ENCODE results near the gene MACROD2. TPM values are rescaled to one million over a fixed set of nuclear protein-coding genes. Genes with fewer than 3 reads are reported as not detected.

Gene MACROD2
- total RNA-seq, 4 donors from 2014 or later, result 12.6 to 60.3 (median 18.9) TPM

DNA sequence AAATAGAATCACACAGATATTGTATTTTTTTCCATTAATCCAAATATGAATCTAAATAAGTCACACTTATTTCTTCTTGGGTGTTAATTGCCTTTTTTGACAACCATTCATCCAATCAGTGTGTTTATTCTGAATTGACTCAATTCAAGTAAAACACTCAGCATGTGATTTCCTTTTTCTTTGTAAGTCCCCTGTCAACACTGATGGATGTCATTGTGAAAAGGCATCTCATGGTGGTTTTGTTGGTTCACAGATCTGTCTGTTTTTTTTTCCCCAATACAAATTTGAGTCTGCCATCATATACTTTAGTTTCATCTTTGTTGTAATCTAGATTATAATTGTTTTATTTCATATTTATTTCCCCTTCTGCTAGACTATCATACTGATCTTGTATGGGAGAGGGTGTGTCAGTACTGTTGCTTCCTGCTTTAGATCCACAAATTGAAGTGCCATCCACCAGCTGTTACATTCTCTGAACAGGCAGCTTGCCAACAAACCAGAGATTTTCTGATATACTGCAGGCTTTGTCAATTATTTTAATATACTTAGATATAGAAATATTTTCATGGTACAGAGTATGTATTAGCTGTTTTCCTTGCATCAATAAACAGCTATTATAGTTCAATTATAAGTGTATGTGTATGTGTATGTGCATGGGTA is 406.3 kb downstream of the MACROD2 start:
- no peak overlapping the region for H3K27ac ChIP-seq
- no peak overlapping the region for H3K4me3 ChIP-seq
- no peaks in the 10 kb centered on the region for H3K9me3 ChIP-seq
- H3K36me3 ChIP-seq, result no peaks in the 10 kb centered on the region
- DNase-seq (ENCODE audit: low spot score in 2 of 2), result no peak
- H3K27me3 ChIP-seq, result no peaks in the 10 kb centered on the region
- TF ChIP-seq POLR2AphosphoS5 (IDR thresholded peaks at IDR 0.05) (no peak), EP300 (IDR thresholded peaks at IDR 0.05) (no peak), POLR2A (IDR thresholded peaks at IDR 0.05) (no peak)
- TF ChIP-seq, protein P1, sequence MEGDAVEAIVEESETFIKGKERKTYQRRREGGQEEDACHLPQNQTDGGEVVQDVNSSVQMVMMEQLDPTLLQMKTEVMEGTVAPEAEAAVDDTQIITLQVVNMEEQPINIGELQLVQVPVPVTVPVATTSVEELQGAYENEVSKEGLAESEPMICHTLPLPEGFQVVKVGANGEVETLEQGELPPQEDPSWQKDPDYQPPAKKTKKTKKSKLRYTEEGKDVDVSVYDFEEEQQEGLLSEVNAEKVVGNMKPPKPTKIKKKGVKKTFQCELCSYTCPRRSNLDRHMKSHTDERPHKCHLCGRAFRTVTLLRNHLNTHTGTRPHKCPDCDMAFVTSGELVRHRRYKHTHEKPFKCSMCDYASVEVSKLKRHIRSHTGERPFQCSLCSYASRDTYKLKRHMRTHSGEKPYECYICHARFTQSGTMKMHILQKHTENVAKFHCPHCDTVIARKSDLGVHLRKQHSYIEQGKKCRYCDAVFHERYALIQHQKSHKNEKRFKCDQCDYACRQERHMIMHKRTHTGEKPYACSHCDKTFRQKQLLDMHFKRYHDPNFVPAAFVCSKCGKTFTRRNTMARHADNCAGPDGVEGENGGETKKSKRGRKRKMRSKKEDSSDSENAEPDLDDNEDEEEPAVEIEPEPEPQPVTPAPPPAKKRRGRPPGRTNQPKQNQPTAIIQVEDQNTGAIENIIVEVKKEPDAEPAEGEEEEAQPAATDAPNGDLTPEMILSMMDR (IDR thresholded peaks at IDR 0.05), result no peak
- no peaks in the 10 kb centered on the region for H3K4me1 ChIP-seq

DNA sequence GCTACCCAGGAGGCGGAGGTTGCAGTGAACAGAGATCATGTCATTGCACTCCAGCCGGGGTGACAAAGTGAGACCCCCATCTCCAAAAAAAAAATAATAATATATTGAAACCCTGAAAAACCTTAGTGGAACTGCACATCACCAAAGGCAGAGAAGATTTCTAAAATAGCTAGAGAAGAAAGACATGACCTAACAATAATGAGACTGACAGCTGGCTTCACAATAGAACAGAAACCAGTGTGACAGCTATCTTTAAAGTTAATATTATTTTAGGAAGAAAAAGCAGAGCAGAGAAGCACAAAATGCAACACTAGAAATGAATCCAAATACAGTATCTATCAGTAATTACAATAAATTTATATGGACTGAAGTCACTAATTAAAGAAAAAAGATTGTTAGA is 409.2 kb downstream of the MACROD2 start:
- Histone ChIP-seq H3K36me3 (no peaks in the 10 kb centered on the region), H3K27ac (no peak overlapping the region), H3K4me3 (no peak overlapping the region), H3K27me3 (no peaks in the 10 kb centered on the region), H3K9me3 (no peaks in the 10 kb centered on the region), H3K4me1 (no peaks in the 10 kb centered on the region)
- 100% methylated on average over 2 of the region's 2 CpGs for WGBS
- TF ChIP-seq POLR2AphosphoS5 (IDR thresholded peaks at IDR 0.05) (no peak), POLR2A (IDR thresholded peaks at IDR 0.05) (no peak), EP300 (IDR thresholded peaks at IDR 0.05) (no peak)
- TF ChIP-seq, protein P1 (IDR thresholded peaks at IDR 0.05), result no peak
- DNase-seq (ENCODE audit: low spot score in 2 of 2), result no peak

DNA sequence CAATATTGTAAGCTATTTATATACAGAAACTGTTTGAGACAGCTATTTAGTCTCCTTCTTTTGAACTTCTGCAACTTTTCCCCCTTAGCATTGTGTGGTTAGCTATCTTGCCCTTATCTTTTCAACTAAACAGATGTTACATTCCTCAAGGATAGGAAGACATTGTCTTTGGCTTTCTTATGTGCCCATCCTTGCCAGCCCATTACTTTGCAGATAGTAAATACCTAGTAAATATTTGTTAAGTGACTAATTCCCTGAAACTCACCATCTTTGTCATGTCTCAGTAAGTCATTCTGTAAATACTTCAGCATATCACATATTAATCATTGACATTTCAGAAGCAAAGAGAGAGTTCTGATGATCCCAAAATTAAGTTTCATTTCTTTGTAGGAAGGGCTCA is 411.2 kb downstream of the MACROD2 start:
- Histone ChIP-seq H3K27ac (no peak overlapping the region), H3K4me3 (no peak overlapping the region), H3K9me3 (no peaks in the 10 kb centered on the region), H3K4me1 (no peaks in the 10 kb centered on the region), H3K27me3 (no peaks in the 10 kb centered on the region), H3K36me3 (no peaks in the 10 kb centered on the region)
- TF ChIP-seq POLR2AphosphoS5 (IDR thresholded peaks at IDR 0.05), result no peak
- no peak for TF ChIP-seq EP300 (IDR thresholded peaks at IDR 0.05)
- TF ChIP-seq POLR2A (IDR thresholded peaks at IDR 0.05), result no peak
- DNase-seq (ENCODE audit: low spot score in 2 of 2), result no peak

DNA sequence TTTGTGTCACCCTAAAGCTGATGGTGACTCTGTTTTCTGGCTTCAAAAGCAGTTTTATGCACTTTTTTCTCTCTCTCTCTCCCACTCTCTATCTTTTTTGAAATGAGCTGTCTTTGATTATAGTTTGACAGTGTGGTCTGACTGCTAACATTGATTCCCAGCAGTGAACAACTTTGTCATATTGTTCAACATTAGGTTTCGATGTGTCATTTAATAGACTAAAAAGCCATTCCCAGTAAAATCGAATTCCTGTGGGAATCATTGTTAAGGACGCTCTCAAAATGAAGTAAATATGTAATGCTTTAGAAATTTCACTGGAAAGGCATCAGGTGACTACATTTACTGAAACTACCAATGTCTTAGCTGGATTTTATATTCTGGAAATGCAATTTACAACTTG is 412.0 kb downstream of the MACROD2 start:
- TF ChIP-seq, protein P1 (IDR thresholded peaks at IDR 0.05), result no peak
- no peak for TF ChIP-seq POLR2A (IDR thresholded peaks at IDR 0.05)
- no peak for TF ChIP-seq POLR2AphosphoS5 (IDR thresholded peaks at IDR 0.05)
- no peak for TF ChIP-seq EP300 (IDR thresholded peaks at IDR 0.05)
- no peaks in the 10 kb centered on the region for H3K36me3 ChIP-seq
- no peak overlapping the region for H3K4me3 ChIP-seq
- no peak overlapping the region for H3K27ac ChIP-seq
- no peaks in the 10 kb centered on the region for H3K27me3 ChIP-seq
- WGBS, result 85% methylated on average over 3 of the region's 3 CpGs
- DNase-seq (ENCODE audit: low spot score in 2 of 2), result no peak
- no peaks in the 10 kb centered on the region for H3K4me1 ChIP-seq
- H3K9me3 ChIP-seq, result no peaks in the 10 kb centered on the region

DNA sequence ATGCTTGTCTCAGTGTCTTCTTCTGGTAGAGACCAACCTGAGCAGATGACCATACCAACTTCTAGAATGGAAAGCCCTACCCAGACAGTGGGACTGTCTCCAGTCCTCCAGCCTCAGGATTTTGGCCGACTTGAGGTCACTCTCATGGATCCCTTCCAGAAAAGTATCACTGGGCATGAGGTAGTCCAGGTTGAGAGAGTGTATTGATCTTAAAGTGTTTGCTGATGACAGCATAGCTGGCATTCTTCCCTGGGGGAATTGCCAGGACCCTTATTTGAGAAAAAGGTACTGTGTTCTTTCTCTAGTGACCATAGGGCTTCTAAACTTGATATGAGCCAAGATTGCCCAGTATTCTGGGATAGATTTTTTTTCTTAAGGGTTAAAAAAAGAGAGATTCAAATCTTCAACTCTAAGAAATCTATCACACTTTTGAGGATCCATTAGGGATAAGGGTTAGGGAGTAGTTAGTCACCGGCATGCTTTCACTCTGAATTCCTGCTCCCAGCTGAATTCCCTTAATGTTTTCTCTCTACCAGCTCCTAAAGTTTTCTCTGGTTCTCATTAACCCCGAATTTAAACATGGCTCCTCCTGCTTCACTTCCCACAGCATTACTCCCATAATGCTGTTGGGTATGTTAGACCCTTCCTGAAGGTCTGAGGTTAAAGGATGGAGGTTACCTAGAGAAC is 415.7 kb downstream of the MACROD2 start:
- H3K27ac ChIP-seq, result no peak overlapping the region
- no peaks in the 10 kb centered on the region for H3K9me3 ChIP-seq
- TF ChIP-seq, protein P1 (IDR thresholded peaks at IDR 0.05), result no peak
- TF ChIP-seq POLR2A (IDR thresholded peaks at IDR 0.05) (no peak), POLR2AphosphoS5 (IDR thresholded peaks at IDR 0.05) (no peak), EP300 (IDR thresholded peaks at IDR 0.05) (no peak)
- H3K27me3 ChIP-seq, result no peaks in the 10 kb centered on the region
- H3K36me3 ChIP-seq, result no peaks in the 10 kb centered on the region
- whole genome bisulfite sequencing, result 83% methylated on average over 3 of the region's 3 CpGs
- DNase-seq (ENCODE audit: low spot score in 2 of 2), result no peak
- H3K4me3 ChIP-seq, result no peak overlapping the region
- no peaks in the 10 kb centered on the region for H3K4me1 ChIP-seq

All from suprapubic skin (tissue), 4 donors.